B cell (primary cell): ENCODE measurements around the gene TAGLN3. TPM values are rescaled to one million over a fixed set of nuclear protein-coding genes. Genes with fewer than 3 reads are reported as not detected.
"Not testable (repeated sequence)": the region's sequence is repeated elsewhere in the genome, so short reads cannot be mapped to it uniquely, and the experiment has no call there.

ENCODE experiments used
- ATAC-seq: fragments of 200-7000 bp; cut with Tn5 transposase; one replicate; pipeline ENCODE4 v1.10.0; 2021; ENCODE audit warnings: low read depth, mild to moderate bottlenecking, moderate number of reproducible peaks, moderate library complexity
- CTCF ChIA-PET: fragments of 350-600 bp; sonication (Branson Sonifier 250); formaldehyde crosslinking; loops from one replicate; lab custom pipeline; 2021; ENCODE audit warnings: antibody characterized with exemption, inconsistent platforms; lab: Charles Lee
- POLR2A ChIA-PET: fragments of 350-600 bp; sonication (Branson Sonifier 250); formaldehyde crosslinking; loops from one replicate; lab custom pipeline; 2021; ENCODE audit warnings: antibody characterized with exemption; lab: Charles Lee
- DNase-seq: peaks from one replicate; pipeline ENCODE4 v3.0.0; 2013
- H2AFZ ChIP-seq: 2 replicates; pipeline ENCODE4 v1.6.1; 2012; ENCODE audit warnings: mild to moderate bottlenecking, low read depth, low read length; ENCODE audit not compliant: insufficient read depth, poor library complexity, severe bottlenecking
- H3K27ac ChIP-seq, 2 donors: 1 replicate in 1 of 2; 2 replicates in 1 of 2; pipeline ENCODE4 v1.5.1; 2012 to 2013; ENCODE audit warnings: low read length in 2 of 2, mild to moderate bottlenecking in 2 of 2, moderate library complexity in 1 of 2
- H3K27me3 ChIP-seq, 4 experiments: fragments of 200-600 bp in 1 of 4; sonication (generic) in 1 of 4; replicated peaks in 1 of 4; 1 replicate in 2 of 4; 2 replicates in 2 of 4; pipeline versions ENCODE4 v1.6.1 to v1.7.0; 2013 to 2016; ENCODE audit warnings: low read length in 3 of 4, mild to moderate bottlenecking in 2 of 4, mixed read lengths in 1 of 4, moderate library complexity in 1 of 4; ENCODE audit not compliant: insufficient read depth in 4 of 4, control insufficient read depth in 3 of 4; ENCODE audit errors: control extremely low read depth in 1 of 4
- H3K36me3 ChIP-seq, 2 experiments: replicated peaks in 1 of 2; 1 replicate in 1 of 2; 2 replicates in 1 of 2; pipeline versions ENCODE4 v1.6.1 to v1.7.1; 2013; ENCODE audit warnings: low read length in 1 of 2; ENCODE audit not compliant: insufficient read depth in 2 of 2, control insufficient read depth in 1 of 2; ENCODE audit errors: control extremely low read depth in 1 of 2, extremely low read depth in 1 of 2
- H3K4me1 ChIP-seq, 2 donors: fragments of 200-600 bp in 1 of 2; sonication (generic) in 1 of 2; 1 replicate in 1 of 2; 2 replicates in 1 of 2; pipeline versions ENCODE4 v1.5.1 to v1.6.1; 2013 to 2017; ENCODE audit warnings: low read length in 2 of 2; ENCODE audit not compliant: control insufficient read depth in 2 of 2, insufficient read depth in 2 of 2
- H3K4me2 ChIP-seq: replicated peaks from 2 replicates; pipeline ENCODE3; 2012; ENCODE audit warnings: mild to moderate bottlenecking, low read depth, low read length; ENCODE audit not compliant: poor library complexity, severe bottlenecking
- H3K4me3 ChIP-seq, 5 experiments: fragments of 200-600 bp in 1 of 5; sonication (generic) in 1 of 5; 1 replicate in 3 of 5; 2 replicates in 2 of 5; pipeline versions ENCODE4 v1.5.1 to v1.7.0; 2011 to 2016; ENCODE audit warnings: low read length in 4 of 5, mild to moderate bottlenecking in 4 of 5, low read depth in 2 of 5, control low read depth in 1 of 5, moderate library complexity in 1 of 5; ENCODE audit not compliant: insufficient read depth in 1 of 5; ENCODE audit errors: control extremely low read depth in 1 of 5, extremely low read depth in 1 of 5
- H3K79me2 ChIP-seq: fragments of 200-600 bp; sonication (generic); one replicate; pipeline ENCODE4 v1.6.0; 2016; ENCODE audit warnings: low read length; ENCODE audit not compliant: control insufficient read depth, insufficient read depth
- H3K9ac ChIP-seq: fragments of 200-600 bp; sonication (generic); 2 replicates; pipeline ENCODE4 v1.6.1; 2017; ENCODE audit warnings: mild to moderate bottlenecking, low read length, moderate library complexity
- H3K9me3 ChIP-seq, 3 donors: one replicate each; pipeline versions ENCODE4 v1.6.1 to v1.7.1; 2013; ENCODE audit warnings: low read length in 2 of 3; ENCODE audit not compliant: control insufficient read depth in 2 of 3, insufficient read depth in 1 of 3; ENCODE audit errors: control extremely low read depth in 1 of 3
- H4K20me1 ChIP-seq: 2 replicates; pipeline ENCODE4 v1.6.0; 2012; ENCODE audit warnings: mild to moderate bottlenecking, low read length; ENCODE audit not compliant: insufficient read depth, control insufficient read depth, poor library complexity, severe bottlenecking
- H3K27ac Mint-ChIP-seq: one replicate; pipeline ENCODE4 v1.8.0; 2021; ENCODE audit warnings: mixed read lengths
- H3K27me3 Mint-ChIP-seq: one replicate; pipeline ENCODE4 v1.8.0; 2021; ENCODE audit warnings: mixed read lengths
- H3K4me1 Mint-ChIP-seq: one replicate; pipeline ENCODE4 v1.8.0; 2021; ENCODE audit warnings: mixed read lengths
- H3K4me3 Mint-ChIP-seq: one replicate; pipeline ENCODE4 v1.8.0; 2021; ENCODE audit warnings: mixed read lengths
- H3K9me3 Mint-ChIP-seq: one replicate; pipeline ENCODE4 v1.8.0; 2022; ENCODE audit warnings: mixed read lengths; ENCODE audit not compliant: insufficient read depth
- CTCF ChIP-seq: fragments of 200-600 bp; IDR thresholded peaks from one replicate; pipeline ENCODE4 v1.8.0; 2022; ENCODE audit warnings: antibody characterized with exemption, mild to moderate bottlenecking
- EZH2 ChIP-seq: IDR thresholded peaks from 2 replicates; pipeline ENCODE4 v1.6.1; 2012; ENCODE audit warnings: borderline replicate concordance, low read depth, mild to moderate bottlenecking, moderate library complexity, low read length; ENCODE audit not compliant: insufficient read depth, poor library complexity, severe bottlenecking
- WGBS: methylation state at CpG from one replicate; pipeline ENCODE4 v1.1.5; 2013; ENCODE audit warnings: missing lambda C conversion rate; ENCODE audit not compliant: insufficient coverage; 5-methylcytosine and 5-hydroxymethylcytosine counted together
- intact Hi-C: fragments of 100-400 bp; cut with micrococcal nuclease; formaldehyde crosslinking; loops from one replicate; pipeline ENCODE4 v1.10.0; 2022
- polyA plus RNA-seq: library from polyadenylated mRNA; depleted of rRNA; stranded (reverse); fragments of >200 nt; gene quantifications from 2 replicates; pipeline ENCODE4 v1.2.3, GENCODE V29; 2012
- total RNA-seq, 2 donors: library from RNA; stranded (reverse); fragments of 120-200 nt in 1 of 2; gene quantifications; 1 replicate in 1 of 2; 2 replicates in 1 of 2; pipeline versions ENCODE4 v1.2.3 to v1.2.4, GENCODE V29; 2013 to 2022

The TAGLN3 gene
- total and polyA plus RNA-seq, 2 donors (not counting 1 experiment from before 2014, with no cell fraction given): not detected

GRCh38 chr3:112034436-112034835, 35.7 kb downstream of the TAGLN3 start, which contains the start of gene TMPRSS7:
Gene TMPRSS7 (plus strand): TSS chr3:112034736. CDS start chr3:112034846, 110 bp downstream.
- Histone ChIP-seq H3K79me2 (no peaks in the 10 kb centered on the region), H3K4me3 (no peak within 1 kb of the TSS), H2AFZ (no peak within 1 kb of the TSS), H3K27ac (no peak within 1 kb of the TSS), H3K36me3 (no peaks in the 10 kb centered on the region), H3K4me2 (no peak within 1 kb of the TSS), H3K9ac (no peak within 1 kb of the TSS), H3K4me1 (peaks cover 3 to 4% of the 10 kb centered on the region in 2 donors), H4K20me1 (no peaks in the 10 kb centered on the region), H3K9me3 (no peaks in the 10 kb centered on the region), H3K27me3 (no peaks in the 10 kb centered on the region)
- Mint-ChIP-seq H3K27me3 (peaks cover 5% of the 10 kb centered on the region), H3K27ac (no peak within 1 kb of the TSS), H3K9me3 (no peaks in the 10 kb centered on the region), H3K4me3 (no peak within 1 kb of the TSS), H3K4me1 (peaks cover 5% of the 10 kb centered on the region)
- POLR2A ChIA-PET: no interaction called here
- intact Hi-C loops: no loop called here
- 93% methylated on average over 4 of the region's 4 CpGs for WGBS
- no peak for DNase-seq
- ATAC-seq: no peak
- no peak for TF ChIP-seq CTCF
- no peak for TF ChIP-seq EZH2
- CTCF ChIA-PET: interaction anchor here (1.6 kb wide), 1 partner anchor 21 kb away, joined by 4 read pairs; no protein-coding TSS in a partner anchor

GRCh38 chr3:112035241-112035640, 36.5 kb downstream of the TAGLN3 start:
- Histone ChIP-seq H3K4me3 (no peak overlapping the region), H2AFZ (no peak overlapping the region), H3K4me1 (peaks cover 3 to 4% of the 10 kb centered on the region in 2 donors), H3K9me3 (no peaks in the 10 kb centered on the region), H3K27ac (no peak overlapping the region), H3K36me3 (no peaks in the 10 kb centered on the region), H3K4me2 (no peak overlapping the region), H3K9ac (no peak overlapping the region), H3K27me3 (no peaks in the 10 kb centered on the region), H3K79me2 (no peaks in the 10 kb centered on the region), H4K20me1 (no peaks in the 10 kb centered on the region)
- ChIA-PET POLR2A (no interaction called here), CTCF (interaction anchor here (0.9 to 1.6 kb wide), 2 partner anchors 8 to 22 kb away, joined by 4 to 5 read pairs; no protein-coding TSS in a partner anchor)
- WGBS: 80% methylated on average over 3 of the region's 3 CpGs
- Mint-ChIP-seq H3K27ac (no peak overlapping the region), H3K9me3 (no peaks in the 10 kb centered on the region), H3K27me3 (peaks cover 5% of the 10 kb centered on the region), H3K4me3 (no peak overlapping the region), H3K4me1 (peaks cover 5% of the 10 kb centered on the region)
- ATAC-seq: no peak
- no peak for DNase-seq
- intact Hi-C loops: no loop called here
- no peak for TF ChIP-seq CTCF
- TF ChIP-seq EZH2: no peak

GRCh38 chr3:112037194-112037593, 38.5 kb downstream of the TAGLN3 start:
- H3K27me3 Mint-ChIP-seq, intact Hi-C loops, H2AFZ ChIP-seq, H3K4me3 Mint-ChIP-seq, H3K36me3 ChIP-seq, H3K27me3 ChIP-seq, H3K4me3 ChIP-seq, POLR2A ChIA-PET, H3K9me3 ChIP-seq, ATAC-seq, H3K4me1 Mint-ChIP-seq, H3K9ac ChIP-seq, DNase-seq, H3K79me2 ChIP-seq, H3K4me1 ChIP-seq, CTCF ChIA-PET, H3K27ac ChIP-seq, H3K4me2 ChIP-seq, H4K20me1 ChIP-seq, H3K9me3 Mint-ChIP-seq, H3K27ac Mint-ChIP-seq: not testable (repeated sequence)
- WGBS: 100% methylated on average over 1 of the region's 4 CpGs
